PFSK-1 (cell line): ENCODE data around the gene DCLK3.

Experiments used
- FOXP2 ChIP-seq: optimal IDR thresholded peaks from 2 replicates; pipeline ENCODE3; 2011; ENCODE audit warnings: borderline replicate concordance, control low read depth, inconsistent platforms; ENCODE audit not compliant: insufficient read depth; ENCODE audit errors: extremely low read length, extremely low read depth
- POLR2AphosphoS5 ChIP-seq: IDR thresholded peaks from 2 replicates; pipeline ENCODE4 v1.6.1; 2012; ENCODE audit warnings: low read depth, mild to moderate bottlenecking, control low read depth, low read length, moderate library complexity
- REST ChIP-seq, 2 experiments: IDR thresholded peaks; 2 replicates each; pipeline versions ENCODE4 v1.6.1 to v1.8.0; 2011 to 2012; ENCODE audit warnings: low read depth in 2 of 2, low read length in 2 of 2, control low read depth in 1 of 2, inconsistent platforms in 1 of 2, mild to moderate bottlenecking in 1 of 2, moderate library complexity in 1 of 2; ENCODE audit not compliant: insufficient read depth in 1 of 2
- SIN3A ChIP-seq: IDR thresholded peaks from 2 replicates; pipeline ENCODE4 v1.6.1; 2012; ENCODE audit warnings: mild to moderate bottlenecking, low read length, moderate library complexity, borderline replicate concordance; ENCODE audit not compliant: insufficient read depth
- TAF1 ChIP-seq: IDR thresholded peaks from 2 replicates; pipeline ENCODE4 v1.6.1; 2012; ENCODE audit warnings: low read length, control low read depth, borderline replicate concordance; ENCODE audit not compliant: insufficient read depth

DNA sequence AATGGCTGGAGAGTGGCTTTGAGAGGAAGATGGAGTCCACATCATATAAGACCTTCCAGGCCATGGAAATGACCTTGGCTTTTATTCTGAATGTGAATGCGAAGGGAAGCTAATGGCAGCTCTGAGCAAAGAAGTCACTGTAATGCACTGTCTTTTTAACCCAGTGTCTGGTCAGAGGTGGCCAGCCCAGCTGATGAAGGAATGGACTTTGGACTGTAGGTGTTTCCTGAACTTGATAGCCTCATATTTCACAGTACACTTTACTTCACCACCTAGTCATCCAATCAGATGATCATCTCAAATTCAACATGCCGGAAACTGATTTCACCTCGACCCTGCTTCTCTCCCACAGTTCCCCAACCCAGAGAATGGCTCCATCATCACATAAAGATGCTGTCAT, 33.4 kb downstream of the DCLK3 start:
- TF ChIP-seq TAF1 (no peak), POLR2AphosphoS5 (no peak), REST (IDR thresholded peaks at IDR 0.05; ENCODE audit: insufficient read depth in 1 of 2, low read depth in 2 of 2, low read length in 2 of 2) (no peak), SIN3A (no peak), FOXP2 (no peak)
